Measurements from ENCODE around the gene CDH11.

The CDH11 gene

DNA sequence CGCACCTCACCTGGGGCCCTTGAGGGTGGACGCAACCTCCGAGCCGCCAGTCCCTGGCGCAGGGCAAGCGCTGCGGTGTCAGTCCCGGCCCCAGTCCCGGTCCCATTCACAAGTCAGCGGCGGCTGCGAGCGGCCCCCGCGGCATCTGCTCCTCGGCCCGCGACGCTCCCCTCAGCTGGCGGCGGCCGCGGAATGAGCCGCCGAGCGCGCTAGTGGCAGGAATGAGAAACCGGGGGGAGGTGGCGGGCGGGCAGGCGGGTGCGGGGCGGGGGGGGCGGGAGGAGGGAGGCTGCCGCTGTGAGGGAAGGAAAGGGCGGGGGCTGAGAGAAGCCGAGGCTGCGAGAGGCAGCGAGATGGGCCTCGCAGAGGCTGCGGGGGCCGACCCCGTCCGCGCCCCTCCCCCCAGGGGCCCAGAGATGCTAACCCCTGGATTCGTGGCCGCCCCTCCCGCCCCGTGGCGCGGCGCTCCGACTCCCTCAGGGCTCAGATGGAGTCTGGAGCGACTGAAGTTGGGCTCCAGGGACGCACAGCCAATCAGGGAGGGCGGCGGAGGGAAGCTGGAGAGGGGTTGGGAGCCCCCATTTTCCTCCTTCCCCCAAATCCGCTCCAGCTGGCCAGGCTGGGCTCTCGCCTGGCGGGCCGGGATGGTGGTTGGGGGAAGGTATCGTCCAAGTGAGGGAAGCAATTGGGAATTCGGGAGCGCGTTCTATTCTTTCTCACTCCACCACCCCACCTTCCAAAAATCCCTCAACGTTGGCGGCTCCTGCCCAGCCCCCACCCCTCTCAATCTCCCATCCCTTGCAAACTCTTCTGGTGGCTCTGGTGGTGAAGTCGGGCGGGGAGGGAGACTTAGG lies at the start of gene CDH11:
TSS of gene CDH11 (minus strand) at position 194 of the 854 bp plus-strand sequence. CDS start 117,194 bp downstream, outside the sequence.
- no peak for DNase-seq

DNA sequence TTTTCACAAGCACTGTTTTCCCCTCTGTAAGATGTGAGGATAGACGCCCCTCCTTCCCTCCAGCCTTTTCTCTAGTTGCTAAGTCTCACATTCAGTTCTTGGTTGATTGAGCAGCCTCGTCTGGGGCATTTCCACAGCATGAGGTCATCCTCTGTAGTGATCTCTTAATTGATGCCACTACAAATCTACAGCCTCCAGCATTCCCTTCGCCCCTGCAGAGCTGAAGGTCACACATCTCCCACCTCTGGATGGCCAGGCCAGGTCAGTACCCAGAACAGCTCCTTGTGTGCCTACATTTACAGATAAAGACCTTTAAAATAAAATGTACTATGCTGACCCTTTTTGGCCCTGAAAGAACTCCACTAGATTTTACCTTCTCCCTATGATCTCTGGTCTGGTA lies 32.5 kb upstream of the CDH11 start:
- no peak for DNase-seq

GRCh38 chr16:65153365-65154105 lies 31.7 kb upstream of the CDH11 start:
- DNase-seq: no peak

- DNase-seq: no peak
These were observed 26.9 kb upstream of the CDH11 start for GRCh38 chr16:65148804-65149203.

GRCh38 chr16:65142276-65142675 lies 20.4 kb upstream of the CDH11 start:
- no peak for DNase-seq

DNA sequence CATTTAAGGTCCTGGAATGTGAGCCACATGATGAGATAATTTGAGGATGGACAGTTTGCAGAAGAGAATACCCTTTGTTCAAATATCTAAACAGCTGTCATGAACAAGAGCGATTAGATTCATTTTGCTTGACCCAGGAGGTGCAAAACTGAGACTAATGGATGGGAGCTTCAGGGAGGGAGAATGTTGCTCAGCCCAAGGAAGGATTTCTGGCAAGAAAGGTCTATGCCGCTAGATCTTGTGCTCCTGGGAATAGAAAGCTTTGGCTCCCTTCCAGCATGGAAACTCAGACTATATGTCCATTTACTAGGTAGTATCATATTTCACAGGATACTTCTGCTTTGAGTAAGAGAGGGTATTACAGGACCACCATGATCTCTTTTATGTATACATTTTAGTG lies 14.8 kb upstream of the CDH11 start:
- no peak for DNase-seq

GRCh38 chr16:65126845-65127624 lies 5.2 kb upstream of the CDH11 start:
- DNase-seq: no peak

GRCh38 chr16:65125871-65126270 lies 4.0 kb upstream of the CDH11 start:
- no peak for DNase-seq

DNA sequence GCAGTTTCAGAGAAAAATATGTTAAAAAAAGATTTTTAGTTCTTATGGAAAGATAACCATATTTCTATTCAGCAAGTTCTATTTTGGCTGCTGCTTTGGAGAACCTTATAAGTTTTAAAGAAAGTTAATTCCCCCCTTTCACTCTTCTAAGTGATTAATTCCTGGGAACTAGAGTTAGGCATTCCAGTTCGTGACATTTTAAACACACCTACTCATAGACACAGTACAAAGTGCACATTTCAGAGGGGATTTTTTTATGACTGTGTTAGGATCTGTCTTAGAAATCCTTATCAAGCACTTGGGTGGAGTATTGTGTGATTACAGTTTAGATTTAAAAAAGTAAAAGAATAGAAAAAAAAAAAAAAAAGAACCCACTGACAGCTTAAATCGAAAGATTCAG lies 3.5 kb upstream of the CDH11 start:
- no peak for DNase-seq

DNA sequence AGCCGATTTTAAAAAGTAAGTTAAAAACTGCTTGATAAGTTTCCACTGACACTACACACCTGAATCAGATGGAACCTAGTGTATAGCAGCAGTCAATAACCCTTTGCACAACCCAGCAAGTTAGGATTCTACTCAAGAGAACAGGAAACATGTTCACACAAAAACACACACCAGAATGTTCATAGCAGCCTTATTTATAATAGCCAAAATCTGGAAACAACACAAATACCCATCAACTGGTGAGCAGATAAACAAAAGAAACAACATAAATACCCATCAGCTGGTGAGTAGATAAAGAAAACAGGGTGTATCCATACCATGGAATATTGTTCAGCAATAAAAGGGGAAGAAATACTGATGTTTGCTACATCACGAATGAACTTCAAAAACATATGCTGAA lies 2.7 kb upstream of the CDH11 start:
- DNase-seq: no peak

GRCh38 chr16:65124212-65124548 lies 2.3 kb upstream of the CDH11 start:
- no peak for DNase-seq

- DNase-seq: no peak
These were observed 1.7 kb upstream of the CDH11 start for GRCh38 chr16:65123396-65124211.

GRCh38 chr16:65122724-65123395 lies 997 bp upstream of the CDH11 start:
- DNase-seq: no peak

DNA sequence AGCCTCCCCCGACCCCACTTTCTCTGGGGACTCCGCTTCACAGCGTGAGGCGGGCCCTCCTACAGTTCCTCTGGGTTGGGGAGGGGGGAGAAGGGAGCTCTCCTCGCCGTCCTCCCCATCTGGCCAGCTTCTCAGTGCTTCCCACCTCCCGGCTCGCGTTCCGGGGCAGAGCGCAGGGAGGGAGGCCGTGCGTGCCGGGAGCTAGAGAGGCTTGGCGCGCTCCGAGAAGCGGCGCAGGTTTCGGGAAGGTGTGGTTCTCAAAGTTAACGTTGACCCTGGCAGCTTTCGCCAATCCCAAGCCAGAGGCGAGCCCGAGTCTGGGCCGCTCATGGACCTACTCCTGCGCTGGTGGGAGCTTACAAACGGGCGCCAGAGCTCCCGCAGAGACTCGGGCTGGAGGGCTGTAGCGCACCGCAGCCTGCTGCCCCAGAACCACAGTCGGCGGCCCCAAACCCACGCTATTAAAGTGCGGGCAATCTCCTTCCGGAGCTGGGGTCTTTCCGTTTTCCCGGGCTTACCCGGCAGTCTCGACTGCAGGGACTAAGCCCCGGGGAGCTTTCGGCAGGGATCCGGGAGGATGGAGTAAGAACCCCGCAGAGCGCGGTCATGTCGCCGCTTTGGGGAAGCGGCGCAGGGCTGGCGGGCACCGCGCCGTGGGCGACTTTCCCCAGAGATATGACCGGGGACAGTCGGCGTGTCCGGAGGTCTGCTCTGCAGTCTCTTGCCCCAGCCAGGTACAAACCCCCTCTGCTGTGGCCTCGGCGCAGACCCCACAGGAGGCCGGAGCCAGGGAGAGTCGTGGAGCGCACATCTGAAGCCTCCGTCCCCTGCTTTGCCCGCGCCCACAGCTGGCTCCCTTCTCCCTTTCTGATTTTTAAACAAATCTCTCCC lies 787 bp downstream of the CDH11 start:
- DNase-seq: no peak

- no peak for DNase-seq
These were observed 1.4 kb downstream of the CDH11 start for GRCh38 chr16:65120461-65120830.

DNA sequence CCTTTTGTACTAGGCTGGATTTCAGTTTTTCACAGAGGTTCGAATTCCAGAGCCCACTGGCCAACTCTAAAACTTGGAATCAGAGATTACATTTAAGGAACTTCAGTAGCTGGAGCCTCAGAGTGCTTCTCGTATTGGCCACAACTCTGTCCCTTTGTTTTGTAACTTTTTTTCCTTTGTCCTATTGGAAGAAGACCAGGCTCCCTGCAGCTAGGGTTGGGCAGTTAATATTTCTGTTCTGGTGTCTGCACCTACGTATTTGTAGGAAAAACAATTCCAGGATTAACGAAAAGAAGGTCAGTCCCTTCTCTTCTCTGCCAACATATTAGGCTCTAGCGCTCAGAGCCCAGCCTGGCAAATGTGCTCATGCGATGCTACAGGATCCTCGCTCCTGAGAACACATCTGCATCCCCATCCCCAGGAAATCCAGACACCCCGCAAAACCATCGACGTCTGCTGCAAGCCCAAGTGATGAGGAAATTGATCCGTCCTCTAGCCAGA lies 1.9 kb downstream of the CDH11 start:
- no peak for DNase-seq

GRCh38 chr16:65119435-65119834 lies 2.4 kb downstream of the CDH11 start:
- no peak for DNase-seq

DNA sequence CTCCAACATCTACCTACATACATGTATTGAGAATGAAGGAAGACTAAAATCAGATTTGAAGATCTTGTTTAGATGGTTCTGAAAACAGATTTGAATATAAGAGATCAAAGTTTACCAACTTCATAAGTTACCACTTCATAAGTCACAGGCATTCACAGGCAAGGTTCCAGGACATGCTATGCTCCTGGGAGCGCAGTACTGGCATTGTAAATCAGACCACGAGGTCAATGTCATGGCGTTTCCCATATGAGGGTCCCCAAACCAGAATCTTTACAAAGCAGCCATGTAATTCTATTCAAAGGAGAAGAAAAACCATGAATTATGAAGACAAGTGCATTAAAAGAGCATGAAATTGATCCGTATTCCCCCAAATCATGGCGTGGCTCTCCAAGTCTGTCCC lies 3.0 kb downstream of the CDH11 start:
- no peak for DNase-seq

DNA sequence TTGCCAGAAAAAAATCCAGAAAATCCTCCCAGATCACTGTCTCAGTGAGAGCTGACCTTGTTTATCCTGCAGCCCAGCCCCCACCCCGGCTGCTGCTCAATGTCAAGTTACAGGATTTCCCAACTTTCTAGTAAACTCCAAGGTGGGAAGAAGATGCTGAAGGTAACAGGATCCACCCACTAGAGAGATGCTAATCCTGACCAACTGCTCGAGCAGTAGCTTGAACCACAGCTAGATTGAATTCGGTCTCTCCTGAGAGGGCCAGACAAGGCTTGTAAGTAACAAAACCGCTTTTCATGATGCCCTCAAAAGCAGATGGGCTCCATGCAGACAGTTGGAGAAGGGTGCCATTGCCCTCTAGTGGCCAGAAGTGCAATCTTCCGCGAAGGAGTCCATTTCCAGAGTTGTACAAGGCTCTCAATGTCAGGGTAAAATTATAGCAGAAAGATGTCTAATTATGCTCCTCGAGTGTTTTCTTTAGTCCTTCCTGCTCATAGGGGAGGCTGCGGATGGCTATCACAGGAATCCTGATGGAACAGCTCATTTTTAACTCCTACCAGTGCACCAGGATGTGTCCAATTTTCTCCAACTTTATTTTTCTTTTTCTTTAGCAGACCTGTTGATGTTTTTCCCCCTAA lies 3.9 kb downstream of the CDH11 start:
- DNase-seq: peak; percentile 2

GRCh38 chr16:65116818-65117430 lies 4.9 kb downstream of the CDH11 start:
- no peak for DNase-seq
